GM06990 (cell line): ENCODE results near the gene USP32.

Experiments used
- DNase-seq: peaks from one replicate; pipeline ENCODE4 v3.0.0-alpha.2; 2011; ENCODE audit not compliant: insufficient read length; ENCODE audit errors: extremely low read depth
- H3K27me3 ChIP-seq: replicated peaks from 2 replicates; pipeline ENCODE4 v1.6.0; 2011; ENCODE audit warnings: low read length; ENCODE audit not compliant: control insufficient read depth, insufficient read depth
- H3K36me3 ChIP-seq: 2 replicates; pipeline ENCODE4 v1.5.1; 2011; ENCODE audit warnings: low read length; ENCODE audit not compliant: control insufficient read depth, insufficient read depth
- H3K4me3 ChIP-seq: replicated peaks from 2 replicates; pipeline ENCODE4 v1.5.1; 2011; ENCODE audit warnings: low read depth, mild to moderate bottlenecking, control low read depth, low read length
- CTCF ChIP-seq: IDR thresholded peaks from 2 replicates; pipeline ENCODE4 v1.5.1; 2011; ENCODE audit warnings: low read length, control low read depth, mild to moderate bottlenecking, inconsistent platforms; ENCODE audit not compliant: insufficient read depth, poor library complexity, severe bottlenecking

The USP32 gene

DNA sequence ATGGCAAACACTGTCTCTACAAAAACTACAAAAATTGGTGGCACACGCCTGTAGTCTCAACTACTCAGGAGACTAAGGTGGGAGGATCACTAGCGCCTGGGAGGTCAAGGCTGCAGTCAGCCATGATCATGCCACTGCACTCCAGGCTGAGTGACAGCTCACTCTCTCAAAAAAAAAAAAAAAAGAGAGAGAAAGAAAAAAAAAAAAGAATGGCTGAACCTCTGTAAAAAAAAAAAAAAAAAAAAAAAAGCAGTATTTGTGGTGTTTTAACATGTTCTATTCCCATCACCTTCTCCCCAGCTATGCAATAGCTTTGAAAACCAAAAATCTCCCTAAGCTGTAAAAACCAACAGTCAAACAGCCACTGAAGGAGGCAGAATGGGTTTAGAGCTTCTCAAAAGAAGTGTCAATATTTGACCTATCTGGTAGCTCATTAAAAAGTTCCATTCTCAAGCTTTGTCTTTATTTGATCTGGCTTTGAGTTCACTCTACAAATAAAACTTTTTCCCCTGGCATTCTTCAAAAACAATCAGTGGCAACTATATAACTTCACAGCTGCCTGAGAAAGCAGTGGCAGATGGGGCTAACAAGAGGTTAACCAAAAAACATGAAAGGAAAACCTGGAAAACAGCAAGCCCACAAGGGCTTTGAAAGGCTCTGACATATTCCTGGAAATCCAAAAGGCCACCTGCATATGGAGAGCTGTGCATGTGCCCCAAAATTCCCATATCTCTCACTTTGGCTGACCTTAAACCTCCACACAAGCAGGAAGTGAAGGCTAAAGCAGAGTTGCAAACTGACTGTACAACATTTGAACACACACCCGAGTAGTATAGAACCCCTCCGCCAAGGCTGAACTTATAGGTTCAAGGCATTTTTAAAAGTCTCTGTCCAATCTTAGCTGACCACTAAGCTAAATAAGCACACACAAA is 36.0 kb downstream of the USP32 start:
- Histone ChIP-seq H3K36me3 (no peaks in the 10 kb centered on the region), H3K27me3 (no peaks in the 10 kb centered on the region), H3K4me3 (no peak overlapping the region)
- no peak for DNase-seq
- TF ChIP-seq CTCF, result no peak

DNA sequence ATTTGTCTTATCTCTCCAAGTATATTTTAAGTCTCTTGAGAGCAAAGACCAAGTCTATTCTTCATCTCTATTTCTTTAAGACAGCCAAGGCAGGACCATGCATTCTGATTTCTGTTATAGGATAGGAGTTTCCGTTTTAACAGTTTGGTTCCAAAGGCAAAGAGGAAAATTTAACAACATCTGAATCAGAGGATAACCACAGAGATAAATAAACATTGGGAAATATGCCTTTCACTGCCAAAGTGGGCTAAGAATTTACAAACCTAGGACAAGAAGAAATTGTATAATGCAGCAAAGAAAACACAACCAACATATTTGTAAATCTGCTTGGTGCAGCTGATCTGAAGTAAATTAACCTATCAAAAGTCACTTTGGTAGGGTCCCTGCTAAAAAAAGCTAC is 37.7 kb downstream of the USP32 start:
- Histone ChIP-seq H3K36me3 (no peaks in the 10 kb centered on the region), H3K27me3 (no peaks in the 10 kb centered on the region), H3K4me3 (no peak overlapping the region)
- DNase-seq, result no peak
- TF ChIP-seq CTCF, result no peak

DNA sequence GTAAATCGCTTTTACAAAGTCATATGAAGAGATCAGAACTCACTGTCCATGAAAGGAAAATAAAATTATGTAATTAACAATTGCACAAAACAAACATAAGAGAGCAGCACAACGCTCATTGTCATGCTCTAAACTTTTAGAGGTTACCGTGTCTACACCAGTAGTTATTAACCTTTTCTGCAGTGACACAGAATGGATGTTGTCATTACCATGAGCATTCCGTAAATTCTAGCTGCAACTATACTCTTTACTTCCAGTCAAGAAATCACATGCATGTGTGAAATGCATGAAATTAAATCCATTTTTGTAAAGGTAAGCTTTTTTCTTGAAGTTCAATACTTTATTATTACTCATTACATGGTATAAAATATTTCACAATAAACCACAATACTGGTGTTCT is 38.2 kb downstream of the USP32 start:
- DNase-seq, result no peak
- no peak overlapping the region for H3K4me3 ChIP-seq
- no peaks in the 10 kb centered on the region for H3K36me3 ChIP-seq
- no peaks in the 10 kb centered on the region for H3K27me3 ChIP-seq
- TF ChIP-seq CTCF, result no peak

GRCh38 chr17:60352569-60352968 is 39.4 kb downstream of the USP32 start:
- no peak overlapping the region for H3K4me3 ChIP-seq
- TF ChIP-seq CTCF, result no peak
- H3K36me3 ChIP-seq, result no peaks in the 10 kb centered on the region
- no peak for DNase-seq
- H3K27me3 ChIP-seq, result no peaks in the 10 kb centered on the region

- no peaks in the 10 kb centered on the region for H3K27me3 ChIP-seq
- H3K36me3 ChIP-seq, result no peaks in the 10 kb centered on the region
- DNase-seq, result no peak
- TF ChIP-seq CTCF, result no peak
- no peak overlapping the region for H3K4me3 ChIP-seq
Observed at GRCh38 chr17:60352071-60352470, 39.9 kb downstream of the USP32 start.
